NCI-H345 treated with DMSO at 0.1 percent for 48 hours (cell line): ENCODE results near the gene SLC1A2.

ENCODE experiments used
- DNase-seq: peaks from one replicate; lab custom pipeline; 2025; ENCODE audit not compliant: unreplicated experiment; lab: John Stamatoyannopoulos, UW

Gene SLC1A2

DNA sequence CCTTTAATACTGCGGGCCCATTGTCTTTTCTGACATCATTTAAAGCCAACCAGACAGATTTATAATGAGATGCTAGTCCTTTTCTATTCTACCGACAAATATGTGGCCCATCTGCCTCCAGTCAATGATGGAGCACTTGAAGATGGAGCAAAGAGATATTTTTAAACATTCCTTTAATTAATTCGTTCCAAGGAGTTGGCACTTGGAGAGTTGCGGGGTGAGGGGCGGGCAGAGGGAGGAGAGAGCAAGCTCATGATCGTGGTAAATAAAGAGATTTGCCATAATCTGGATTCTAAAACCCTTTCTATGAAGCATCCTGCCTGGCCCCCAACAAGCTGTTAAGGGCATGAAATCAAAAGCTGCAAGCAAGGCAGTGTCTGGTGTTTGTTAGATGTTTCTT, 5.0 kb downstream of the SLC1A2 start:
- DNase-seq = no peak

DNA sequence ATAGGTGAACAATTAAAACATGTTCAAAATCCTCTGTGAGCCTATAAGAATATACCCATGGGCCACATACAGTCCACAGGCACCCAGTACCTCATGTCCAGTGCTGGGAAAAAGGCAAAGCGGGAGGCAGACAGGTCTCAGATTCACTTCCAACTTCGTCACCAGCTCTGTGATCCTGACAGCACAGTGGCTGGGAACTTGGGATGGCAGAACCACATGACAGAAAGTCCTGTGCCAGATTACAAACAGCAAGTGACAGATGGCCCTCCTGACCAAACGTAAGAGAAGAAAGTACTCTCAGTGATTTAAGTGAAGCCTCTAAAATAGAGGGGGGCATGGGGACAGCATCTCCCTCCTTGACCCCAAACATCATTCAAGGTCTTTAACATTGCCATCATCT, 5.8 kb downstream of the SLC1A2 start:
- DNase-seq = no peak

DNA sequence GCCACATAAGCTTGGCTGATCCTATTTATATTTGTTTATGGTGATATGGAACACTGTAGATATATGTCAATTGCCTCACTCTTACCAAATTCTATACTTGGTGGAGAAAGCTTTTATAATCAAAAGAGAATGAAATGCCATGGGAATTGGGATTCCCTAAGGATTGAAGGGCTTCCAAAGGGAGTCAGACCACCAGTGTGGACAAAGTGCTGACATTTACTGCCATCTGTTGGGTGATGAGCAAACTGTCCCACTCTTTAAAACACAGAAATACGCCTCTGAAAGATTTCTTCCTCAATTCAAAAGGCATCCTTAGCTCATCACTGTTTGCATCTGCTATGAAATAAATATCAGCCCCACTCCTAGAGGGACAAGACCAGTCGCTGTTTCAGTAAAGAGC, 7.1 kb downstream of the SLC1A2 start:
- DNase-seq = no peak

GRCh38 chr11:35407041-35407440, 12.3 kb downstream of the SLC1A2 start:
- DNase-seq = no peak

GRCh38 chr11:35404388-35404775, 15.0 kb downstream of the SLC1A2 start:
- DNase-seq = no peak

- DNase-seq = no peak
Observed at GRCh38 chr11:35403765-35404387, 15.5 kb downstream of the SLC1A2 start.

DNA sequence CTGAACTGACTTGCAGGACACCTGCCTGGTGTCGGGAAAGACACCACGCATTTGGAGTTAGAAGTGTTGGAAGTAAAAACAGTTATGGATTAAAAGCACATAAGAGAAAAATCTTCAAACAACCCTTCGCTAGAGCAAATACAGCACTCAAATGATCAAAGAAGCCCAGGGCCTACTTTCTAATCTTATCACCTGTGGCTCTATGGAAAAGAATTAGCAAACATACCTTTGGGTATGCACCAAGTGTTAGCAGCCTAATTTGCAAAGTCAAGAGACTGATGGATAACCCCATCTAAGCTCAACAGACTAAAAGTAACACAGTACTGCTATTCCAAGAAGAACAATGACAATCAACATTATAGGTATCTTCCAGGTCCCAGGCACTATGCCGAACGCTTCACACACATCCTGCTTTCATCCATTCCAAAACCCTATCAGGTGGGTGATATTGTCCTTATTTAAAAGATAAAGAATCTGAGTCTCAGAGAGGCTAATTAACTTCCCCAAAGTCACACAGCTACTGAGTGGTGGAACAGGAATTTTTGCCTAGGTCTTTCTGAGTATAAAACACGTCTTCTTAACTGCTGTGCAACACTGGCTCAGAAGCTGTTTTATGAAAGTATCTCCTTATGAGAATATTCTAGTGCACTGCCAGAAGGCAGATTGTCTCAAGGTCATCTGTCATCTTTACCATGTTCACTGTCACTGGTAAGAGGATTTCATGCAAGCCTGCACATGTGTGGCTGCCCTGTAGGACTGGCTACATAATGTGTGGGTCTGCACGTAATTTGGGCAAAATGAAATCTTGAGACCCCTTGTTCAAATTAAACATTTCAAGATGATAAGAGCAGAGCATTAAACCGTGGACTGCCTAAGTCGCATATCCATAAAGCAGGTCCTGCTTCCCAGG, 16.4 kb downstream of the SLC1A2 start:
- no peak for DNase-seq

- DNase-seq = no peak
Observed at GRCh38 chr11:35398881-35399280, 20.5 kb downstream of the SLC1A2 start.

DNA sequence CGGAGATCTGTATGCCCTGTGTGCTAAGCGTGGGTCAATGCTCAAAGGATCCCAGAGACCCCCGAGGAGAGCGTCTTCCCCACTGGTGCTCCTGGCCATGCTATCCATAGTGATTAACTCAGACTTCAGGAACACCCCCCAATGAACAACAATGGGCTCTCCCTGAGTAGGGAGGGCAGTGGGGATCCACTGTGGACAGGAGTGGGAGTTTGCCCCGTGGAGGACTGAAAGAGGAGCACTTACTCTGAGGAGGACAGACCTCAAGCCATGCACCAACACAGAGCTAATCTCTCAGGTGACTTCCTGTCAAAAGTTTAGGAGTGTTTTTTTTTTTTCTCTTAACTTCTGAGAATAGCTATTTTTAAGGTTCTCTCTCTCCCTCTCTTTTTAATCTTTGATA, 24.4 kb downstream of the SLC1A2 start:
- DNase-seq = no peak

DNA sequence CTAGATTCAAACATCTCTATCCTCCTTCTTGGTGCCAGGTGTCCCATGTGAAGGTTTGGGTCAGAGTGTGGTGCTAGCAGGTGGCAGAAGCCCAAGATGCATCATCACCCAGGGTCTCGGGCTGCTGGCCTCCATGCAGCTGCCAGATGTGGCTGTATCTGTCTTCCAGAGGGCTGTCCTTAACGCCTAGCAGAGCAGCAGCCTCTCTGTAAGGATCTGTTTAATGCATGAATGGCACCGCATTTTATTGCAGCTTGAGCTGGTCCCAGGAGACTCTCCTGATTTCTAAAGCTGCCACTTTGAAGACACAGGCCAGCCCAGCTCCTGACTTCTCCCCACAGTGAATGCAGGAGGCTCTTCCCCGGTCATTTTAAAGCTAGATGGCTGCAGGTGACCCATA, 26.3 kb downstream of the SLC1A2 start:
- no peak for DNase-seq

GRCh38 chr11:35391922-35392688, 27.3 kb downstream of the SLC1A2 start:
- DNase-seq = peak; percentile 44

- DNase-seq = no peak
Observed at GRCh38 chr11:35390737-35391682, 28.3 kb downstream of the SLC1A2 start.

DNA sequence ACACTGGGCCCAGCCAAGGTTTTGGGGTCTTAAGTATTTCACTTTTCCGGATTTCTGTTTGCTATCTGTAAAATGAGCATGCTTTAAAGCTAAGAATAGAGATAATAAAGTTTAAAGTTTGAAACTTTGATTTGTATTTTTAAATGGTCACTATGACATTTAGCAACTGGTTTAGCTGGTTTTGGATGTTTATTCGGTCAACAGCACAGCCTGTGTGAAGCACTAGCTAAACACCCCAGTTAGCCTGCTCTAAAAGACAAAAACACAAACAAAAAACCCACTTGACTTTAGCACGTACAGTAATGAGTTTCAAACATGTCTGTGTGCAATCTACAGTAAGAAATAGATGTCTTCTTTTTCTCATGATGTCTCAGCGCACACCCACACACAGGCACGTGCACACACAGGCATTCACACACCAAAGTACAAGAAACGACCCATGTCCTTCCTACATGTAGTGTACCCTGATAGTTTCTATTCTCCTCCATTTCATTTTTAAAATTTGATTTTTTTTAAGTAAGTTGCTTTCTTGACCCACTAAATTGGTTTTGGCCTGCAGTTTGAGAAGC, 29.4 kb downstream of the SLC1A2 start:
- DNase-seq = no peak

DNA sequence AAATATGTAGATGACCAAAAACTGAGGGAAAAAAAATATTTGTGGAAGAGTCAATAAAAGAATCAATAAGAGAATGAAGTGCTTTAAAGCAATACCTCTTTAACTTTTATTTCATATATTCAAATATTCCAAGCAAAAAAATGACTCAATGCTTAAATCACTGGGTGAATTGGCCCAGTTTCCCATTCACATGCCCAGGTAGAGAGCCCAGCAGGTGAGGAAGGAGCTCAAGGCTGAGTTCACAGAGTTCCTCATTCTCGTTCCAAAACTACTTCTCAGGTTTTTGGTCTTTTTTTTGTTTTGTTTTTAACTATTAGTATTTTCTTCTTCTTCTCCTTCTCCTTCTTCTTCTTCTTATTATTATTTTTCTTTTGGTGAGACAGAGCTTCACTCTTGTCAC, 30.2 kb downstream of the SLC1A2 start:
- no peak for DNase-seq

DNA sequence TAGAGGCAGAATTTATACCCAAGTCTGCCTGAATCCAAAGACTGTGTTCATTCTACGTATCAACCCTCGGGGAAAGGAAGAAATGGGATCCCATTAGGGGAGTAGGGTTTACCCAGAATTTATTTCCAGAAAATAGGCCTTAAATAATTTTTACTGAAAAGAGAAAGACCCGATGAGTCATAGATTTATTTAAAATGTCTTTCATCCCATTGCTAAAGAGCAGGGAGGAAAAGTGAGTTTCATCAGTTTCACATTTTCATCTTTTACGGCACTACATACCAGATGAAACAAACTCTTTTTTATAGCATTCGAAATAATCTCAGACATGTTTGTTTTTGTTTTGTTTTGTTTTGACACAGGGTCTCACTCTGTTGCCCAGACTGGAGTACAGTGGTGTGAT, 31.3 kb downstream of the SLC1A2 start:
- DNase-seq = no peak

DNA sequence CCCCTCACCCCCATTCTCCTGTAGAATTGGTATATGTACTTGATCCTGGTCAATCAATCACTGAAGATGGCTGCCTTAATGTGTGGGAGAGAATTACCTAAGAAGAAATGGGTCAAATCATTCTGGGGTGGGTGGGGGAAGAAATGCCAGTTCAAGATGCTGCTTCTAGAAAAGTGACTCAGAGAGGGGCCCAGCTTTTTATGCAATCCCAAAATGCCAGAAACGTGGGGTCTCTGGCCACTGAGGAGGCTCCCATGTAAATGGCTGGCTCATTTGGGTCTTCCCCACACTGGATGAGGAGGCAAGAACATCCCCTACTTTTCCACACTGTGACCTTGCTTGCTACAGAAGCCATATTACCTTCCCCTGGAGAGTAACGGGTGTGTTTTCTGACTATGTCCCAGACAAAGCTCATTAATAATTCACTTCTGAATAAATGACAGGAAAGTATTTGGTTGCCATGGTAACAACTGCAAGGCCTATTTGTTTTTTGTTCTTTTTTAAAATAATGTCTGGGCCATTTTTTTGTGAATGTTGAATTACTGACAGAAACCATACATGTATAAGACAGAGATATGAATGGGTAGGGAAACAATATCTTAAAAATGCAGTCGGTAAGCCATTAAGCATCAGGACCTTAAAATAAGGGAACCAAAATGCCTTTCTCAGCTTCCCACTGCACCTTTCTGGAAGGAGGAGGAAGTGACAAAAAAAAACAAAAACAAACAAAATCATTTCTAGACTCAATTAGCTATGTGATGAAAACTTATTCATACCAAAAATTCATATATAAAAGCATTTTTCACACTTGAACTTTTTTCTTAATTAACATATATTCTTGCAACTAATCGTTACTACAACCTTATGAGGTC, 32.0 kb downstream of the SLC1A2 start:
- no peak for DNase-seq

- no peak for DNase-seq
Observed at GRCh38 chr11:35383953-35384352, 35.4 kb downstream of the SLC1A2 start.

- no peak for DNase-seq
Observed at GRCh38 chr11:35381709-35382322, 37.5 kb downstream of the SLC1A2 start.

- DNase-seq = no peak
Observed at GRCh38 chr11:35380603-35381002, 38.8 kb downstream of the SLC1A2 start.
